GM19193 (cell line): ENCODE measurements around the gene ACOX2.

ENCODE experiments used
- POLR2A ChIP-seq: IDR thresholded peaks from 4 replicates; pipeline ENCODE4 v1.6.1; 2011; ENCODE audit not compliant: insufficient read depth, insufficient read length; ENCODE audit errors: extremely low read depth

ACOX2 gene

DNA sequence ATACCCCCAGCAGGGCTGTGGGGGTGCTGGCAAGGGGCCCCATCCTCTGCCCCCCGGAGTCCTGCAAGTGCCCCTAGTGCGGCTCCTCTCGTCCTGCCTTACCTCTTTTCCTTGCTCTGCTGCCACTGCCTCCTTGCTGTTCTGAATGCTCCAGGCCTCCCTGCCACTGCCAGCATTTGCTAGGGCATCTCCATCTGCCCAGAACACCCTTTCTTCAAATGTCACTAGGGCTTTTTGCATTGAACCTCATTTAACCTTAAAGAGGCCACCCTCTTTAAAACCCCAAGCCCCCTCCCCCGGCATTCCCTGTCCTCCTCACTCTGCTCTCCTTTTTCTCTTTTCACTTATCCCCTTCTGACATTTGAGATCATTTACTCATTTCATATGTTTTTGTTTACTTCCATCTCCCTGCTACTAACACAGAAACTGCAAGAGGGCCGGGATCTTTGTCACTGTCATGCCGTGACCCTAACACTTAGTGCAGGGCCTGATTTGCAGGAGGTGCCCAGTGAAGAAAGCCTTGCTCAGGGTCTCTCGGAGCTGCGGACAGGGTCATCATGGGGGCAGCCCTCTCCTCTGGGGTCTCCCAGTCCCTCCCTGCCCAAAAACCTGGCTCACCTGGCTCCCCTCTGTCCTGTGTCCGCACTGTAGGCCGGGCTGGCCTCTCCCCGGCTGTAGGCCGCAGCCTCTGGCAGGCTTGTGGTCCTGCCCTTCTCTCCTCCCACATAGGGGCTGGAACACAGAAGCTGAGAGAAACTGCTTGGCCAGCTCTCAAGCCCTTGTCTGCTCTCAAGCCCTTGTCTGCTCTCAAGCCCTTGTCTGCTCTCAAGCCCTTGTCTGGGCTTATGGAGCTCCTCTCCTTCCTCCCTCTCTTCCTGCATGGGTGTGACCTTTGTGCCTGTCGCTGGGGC is at the start of gene ACOX2:
Gene ACOX2, minus strand, starts transcription at position 690 of the 911 bp plus-strand sequence. CDS start 2,084 bp downstream, outside the sequence.
- no peak for TF ChIP-seq POLR2A

DNA sequence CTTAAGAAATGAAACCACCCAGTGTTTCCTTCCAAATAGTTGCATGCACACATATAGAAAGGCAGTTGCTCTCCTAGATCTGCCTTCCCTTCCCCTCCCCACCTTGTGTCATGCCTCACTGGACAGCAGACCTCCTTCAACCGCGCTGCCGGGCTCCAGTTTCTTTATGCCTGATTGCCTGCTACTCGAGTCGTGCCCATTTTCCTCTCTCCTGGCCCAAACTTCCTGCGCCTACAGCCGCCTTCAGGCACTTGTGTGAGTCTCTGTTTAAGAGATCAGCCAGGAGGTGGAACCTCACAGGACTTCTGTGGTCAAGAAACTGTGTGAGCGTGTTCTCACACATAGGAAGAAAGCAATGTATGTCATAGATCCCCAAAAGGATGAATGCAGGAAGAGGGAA is 49.0 kb upstream of the ACOX2 start:
- TF ChIP-seq POLR2A, result no peak

DNA sequence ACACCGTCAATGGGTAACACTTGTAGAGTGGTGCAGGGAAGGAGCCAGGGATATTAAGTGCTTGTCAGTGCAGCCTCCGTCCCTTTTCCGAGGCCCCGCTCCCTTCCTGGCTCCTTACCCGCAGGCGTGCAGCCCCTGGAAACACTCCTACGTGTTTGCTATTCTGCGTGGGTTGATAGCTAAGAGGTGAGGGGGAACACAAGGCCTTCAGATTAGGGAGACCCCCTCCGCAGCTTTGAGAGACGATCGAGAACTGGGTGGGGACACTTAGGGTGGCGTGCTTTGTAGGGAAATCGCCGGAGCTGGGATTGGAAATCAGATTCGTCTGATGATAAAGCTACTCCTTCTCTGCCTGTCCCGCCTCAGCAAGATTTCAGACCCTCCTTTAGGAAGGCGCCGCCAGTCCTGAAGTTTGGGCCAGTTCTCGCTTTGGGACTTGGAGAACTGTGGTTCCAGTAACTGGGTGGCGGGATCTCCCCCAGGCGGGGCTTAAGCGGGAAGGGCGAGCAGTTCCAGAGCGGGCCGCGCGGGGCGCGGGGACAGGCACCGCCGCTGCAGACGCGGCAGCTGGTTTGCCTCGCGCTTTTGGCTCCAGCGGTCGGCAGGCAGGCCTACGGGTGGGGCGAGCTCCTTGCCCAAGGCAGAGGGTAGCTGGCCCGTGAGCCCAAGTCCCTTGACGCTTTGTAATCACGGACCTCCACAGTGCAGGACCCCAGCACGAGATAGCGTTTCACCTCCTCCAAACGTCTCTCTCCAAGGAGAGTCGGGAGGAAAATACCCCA is 48.2 kb upstream of the ACOX2 start:
- no peak for TF ChIP-seq POLR2A

DNA sequence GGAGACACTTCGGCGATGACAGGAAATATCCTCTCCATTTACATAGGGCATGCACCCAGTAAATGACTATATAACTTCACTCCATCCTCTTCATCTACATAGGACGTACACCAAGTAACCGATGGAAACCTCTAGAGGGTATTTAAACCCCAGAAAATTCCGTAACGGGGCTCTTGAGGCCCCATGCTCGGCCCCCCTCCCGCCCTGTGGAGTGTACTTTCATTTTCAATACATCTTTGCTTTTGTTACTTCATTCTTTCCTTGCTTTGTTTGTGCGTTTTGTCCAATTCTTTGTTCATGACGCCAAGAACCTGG is 47.7 kb upstream of the ACOX2 start:
- TF ChIP-seq POLR2A, result no peak

DNA sequence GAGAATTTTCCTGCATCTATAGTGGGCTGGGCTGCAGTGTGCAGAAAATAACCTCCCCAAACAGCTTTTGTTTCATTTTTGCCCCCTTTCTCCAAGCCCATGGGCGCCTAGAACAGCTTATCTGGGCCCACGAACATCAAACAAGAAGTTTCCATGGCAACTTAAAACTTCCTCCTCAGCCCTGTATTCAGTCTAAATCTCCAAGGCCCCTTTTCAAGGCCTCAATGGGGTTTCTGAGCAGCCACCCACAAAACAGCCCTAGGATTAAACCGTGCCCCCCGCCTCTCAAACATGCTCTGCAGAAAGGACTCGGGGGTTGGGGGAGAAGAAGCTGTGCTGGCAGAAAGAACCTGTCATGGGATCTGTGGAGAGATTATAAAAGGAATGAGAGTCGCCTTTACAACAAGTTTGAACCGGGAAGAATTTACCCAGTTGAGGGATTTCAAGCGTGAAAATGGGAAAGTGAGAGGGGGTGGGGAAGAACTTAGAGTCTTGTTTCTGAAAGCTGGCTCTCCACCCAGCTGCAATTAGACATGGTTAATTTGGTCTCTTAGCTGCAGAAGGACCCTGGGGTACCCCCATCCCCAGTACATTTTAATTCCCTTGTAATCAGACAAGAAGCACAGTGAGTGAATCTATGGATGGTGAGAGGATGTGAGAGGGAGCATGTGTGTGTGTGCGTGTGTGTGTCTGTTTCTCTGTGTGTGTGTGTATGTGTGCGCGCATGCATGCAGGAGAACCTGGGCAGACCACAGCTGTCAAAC is 44.5 kb upstream of the ACOX2 start:
- TF ChIP-seq POLR2A, result no peak

DNA sequence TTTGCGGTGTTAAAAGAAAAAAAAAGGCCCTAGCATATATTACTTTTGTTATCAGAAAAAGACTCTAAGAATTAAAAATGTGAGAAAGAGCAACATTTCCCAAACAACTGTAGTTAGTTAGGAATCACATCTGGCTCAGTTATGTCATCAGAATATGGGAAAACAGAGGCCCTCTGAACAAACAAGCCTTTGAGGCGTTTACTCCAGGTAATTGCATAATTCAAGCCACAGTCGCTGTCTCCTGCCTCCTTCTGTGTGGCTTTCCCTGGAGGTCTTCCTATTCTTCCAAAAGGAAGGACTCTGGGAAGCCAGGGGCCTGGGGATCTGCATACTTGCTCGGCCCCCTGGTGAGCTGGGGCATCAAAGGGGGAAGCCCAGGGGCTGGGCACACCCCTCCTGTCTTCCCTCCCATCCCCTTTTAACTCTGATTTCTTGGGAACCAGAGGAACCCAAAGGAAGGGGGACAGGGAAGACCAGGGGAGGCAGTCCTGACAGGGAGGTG is 43.9 kb upstream of the ACOX2 start:
- TF ChIP-seq POLR2A, result no peak

DNA sequence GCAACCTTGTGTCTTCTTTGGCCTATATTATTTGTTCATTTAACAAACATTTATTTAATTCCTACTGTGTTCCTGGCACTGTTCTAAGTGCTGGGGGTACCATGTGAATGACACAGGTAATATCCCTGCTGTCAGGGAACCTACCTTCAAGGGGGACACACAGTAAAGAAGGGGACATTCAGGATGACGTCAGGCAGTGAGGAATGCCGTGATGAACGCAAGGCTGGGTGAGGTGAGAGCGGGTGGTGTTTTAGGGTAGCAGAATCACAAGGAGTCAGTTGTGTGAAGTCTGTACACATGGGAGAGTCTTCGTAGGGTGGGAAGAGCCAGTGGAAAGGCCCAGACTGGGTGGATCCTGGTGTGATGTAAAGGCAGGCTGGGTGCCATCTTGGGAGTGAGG is 41.9 kb upstream of the ACOX2 start:
- TF ChIP-seq POLR2A, result no peak

DNA sequence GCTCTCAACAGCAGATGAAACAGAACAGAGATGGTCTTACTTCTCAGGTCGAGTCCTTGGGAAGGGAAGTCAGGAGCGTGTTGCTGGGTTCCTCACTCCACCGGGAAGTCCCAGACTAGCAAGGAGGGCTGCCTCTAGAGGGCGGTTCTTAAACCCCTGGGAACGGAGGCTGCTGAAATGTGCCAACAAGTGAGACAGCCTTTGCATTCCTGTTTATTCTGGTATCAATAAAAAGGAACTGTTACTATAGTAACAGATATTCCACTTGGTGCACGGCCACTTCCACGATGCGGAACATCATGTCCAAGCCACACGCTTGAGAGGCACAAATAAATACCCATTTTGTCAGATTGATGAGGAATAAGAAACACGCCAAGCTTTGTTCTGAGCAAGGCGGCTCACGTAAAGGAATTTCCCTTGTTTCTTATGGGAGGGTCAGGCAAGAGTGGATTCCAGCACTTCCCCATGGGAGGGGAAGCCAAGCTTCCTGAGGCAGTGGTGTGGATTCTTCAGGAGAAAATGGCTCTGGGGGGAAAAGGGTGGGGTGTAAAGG is 40.4 kb upstream of the ACOX2 start, which contains the start of gene FAM107A:
Gene FAM107A, minus strand, starts transcription at position 123 of the 553 bp plus-strand sequence. CDS start 7,531 bp downstream, outside the sequence.
- TF ChIP-seq POLR2A, result no peak

DNA sequence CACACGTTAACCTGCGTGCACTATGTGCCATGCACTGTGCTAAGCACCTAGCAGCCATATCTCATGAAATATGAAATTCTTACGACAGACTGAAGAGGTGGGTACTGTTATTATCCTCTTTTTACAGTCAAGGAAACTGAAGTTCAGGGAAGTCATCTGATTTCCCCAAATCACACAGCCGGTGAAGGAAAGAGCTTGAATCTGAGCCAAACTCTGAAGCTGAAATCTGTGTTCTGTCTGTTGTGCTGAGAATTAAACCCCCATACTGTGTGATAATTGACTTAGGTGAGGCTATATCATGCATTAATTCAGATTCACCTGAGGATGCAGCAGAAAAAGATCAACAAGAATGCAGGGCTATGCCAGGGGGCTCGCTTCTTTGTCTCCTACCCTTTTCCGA is 39.7 kb upstream of the ACOX2 start:
- no peak for TF ChIP-seq POLR2A

DNA sequence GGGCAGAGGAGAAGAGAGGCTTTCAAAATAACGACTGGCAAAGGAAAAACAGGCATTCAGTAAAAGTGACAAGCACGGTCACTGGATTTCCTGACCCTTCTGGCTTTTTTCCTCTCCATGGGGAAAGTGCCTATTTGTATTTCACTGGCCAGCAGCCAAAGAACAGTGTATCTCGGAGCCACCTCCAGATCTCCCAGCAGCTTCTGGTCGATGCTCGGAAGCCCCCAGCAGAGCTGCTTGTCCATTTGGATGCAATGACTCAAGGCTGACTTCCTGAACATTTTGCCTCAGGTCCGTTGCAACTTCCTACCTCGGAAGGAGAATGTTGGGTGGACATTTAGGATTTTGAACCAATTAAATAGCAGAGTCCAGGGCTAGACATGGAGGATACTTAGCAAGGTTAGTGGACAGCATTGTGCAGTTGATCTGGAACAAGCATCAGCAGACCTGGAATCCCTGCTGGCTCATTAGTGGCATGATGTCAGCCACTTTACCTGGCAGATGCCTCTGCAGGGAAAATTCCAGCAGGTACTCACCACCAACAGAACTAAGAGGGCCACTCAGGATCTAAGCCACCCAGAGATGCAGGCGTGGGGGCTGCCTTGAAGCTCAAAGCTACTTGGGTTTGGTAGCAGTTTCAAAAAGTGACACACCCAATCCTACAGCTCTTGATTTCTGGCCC is 39.1 kb upstream of the ACOX2 start:
- TF ChIP-seq POLR2A, result no peak

DNA sequence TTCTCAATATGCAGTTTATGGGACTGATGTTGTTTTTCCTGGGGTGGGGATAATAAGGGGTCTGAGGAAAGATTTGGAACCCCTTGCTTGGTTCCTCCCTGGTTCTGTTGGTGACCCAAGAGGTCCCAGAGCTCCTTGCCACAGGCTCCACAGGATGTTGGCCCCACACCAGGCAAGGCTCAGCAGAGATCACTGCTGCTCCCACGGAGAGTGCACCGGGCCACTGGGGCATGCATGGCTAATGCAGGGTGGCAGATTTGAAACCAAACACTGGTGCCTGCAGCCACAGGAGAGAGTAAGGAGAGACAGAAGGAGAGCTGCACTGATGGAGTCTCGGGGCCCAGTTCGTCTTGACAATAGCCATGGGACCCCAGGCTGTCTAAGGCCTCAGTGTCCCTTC is 37.7 kb upstream of the ACOX2 start:
- TF ChIP-seq POLR2A, result no peak

DNA sequence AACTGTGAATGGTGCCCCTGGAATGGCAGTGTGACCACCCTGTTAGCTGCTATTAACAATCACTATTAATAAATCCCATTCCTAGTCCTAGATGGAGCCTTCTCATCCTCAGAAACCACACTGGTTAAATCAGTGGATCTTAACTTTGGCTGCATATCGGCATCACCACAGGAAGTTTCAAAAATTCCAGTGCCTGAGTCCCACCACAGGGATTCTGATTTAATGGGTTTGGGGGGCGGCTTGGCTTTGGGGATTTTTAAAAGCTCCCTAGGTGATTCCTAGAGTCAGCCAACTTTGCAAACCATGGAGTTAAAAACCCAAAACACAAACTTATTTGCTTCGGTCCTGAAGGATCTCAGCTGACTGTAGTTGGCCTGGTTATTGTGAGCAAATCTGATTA is 37.1 kb upstream of the ACOX2 start:
- no peak for TF ChIP-seq POLR2A

DNA sequence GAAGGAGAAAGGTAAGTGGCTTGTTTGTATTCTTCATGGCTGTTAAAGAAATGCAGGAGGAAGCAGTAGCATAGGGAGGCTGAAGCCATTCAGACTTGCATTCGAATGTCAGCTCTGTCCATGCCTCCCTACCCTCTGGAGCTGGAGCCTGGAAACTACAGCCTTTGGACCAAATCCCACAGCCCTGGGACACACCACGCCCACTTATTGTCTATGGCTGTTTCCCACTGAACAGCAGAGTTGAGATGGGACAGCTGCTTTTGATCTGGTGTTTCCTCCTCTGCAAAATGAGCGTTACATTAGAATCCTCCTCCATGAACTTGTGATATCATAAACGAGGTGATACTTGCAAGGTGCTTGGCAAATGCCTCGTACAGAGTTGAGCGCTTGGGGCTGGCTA is 36.6 kb upstream of the ACOX2 start:
- TF ChIP-seq POLR2A, result no peak

DNA sequence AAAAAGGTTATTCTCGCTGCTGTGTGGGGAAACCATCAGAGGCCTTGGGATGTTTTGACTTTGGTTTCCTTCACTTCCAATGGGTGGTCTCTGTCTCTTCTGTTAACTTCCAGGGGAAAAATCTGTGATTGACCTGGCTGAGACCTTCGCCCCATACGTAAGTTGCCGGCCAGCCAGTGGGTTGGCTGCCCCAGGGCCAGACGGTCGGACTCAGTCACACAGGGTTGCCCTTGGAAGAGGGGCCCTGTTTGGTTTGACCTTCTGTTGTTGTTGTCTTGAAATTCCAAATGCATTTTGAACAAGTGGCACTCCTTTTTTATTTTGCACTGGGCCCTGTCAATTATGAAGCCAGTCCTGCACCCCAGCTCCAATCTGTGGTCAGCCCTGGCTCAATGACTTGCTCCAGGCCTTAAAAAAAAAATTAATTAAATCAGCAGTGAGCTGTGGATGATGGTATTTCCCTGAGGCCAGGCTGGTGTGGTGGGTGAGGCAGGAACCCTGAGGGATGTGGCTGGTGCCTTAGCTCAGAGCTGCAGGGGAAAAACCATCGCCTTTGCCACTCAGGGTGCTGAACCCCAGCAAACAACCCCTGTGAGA is 35.7 kb upstream of the ACOX2 start:
- no peak for TF ChIP-seq POLR2A

DNA sequence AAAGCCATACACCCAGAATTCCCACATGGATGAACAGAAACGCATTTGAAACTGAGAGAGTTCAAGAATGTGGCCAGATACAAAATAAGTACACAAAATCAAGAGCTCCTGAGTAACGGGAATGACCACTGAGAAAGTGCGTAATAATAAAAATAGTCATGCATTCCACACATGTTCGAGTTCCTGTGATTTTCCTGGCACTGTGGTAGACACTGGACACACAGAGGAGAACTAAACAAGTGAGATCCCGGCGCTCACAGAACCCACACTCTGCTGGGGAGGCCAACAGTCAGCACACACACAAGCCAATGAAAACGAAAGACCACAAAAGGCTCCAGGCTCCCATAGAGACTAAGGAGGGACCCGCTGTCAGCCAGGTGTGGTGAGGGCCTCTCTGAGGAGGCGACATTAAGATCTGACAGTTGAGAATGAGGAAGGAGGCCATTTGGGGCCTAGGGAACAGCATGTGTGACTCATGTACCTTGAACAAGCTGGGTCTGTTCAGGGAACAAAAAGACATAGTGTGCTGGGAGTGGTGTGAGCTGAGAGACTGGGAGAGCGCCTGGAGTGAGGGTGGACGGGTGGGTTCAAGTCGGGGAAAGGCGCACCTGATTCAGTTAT is 35.1 kb upstream of the ACOX2 start:
- TF ChIP-seq POLR2A, result no peak
